ENCODE results near the gene CCSAP. TPM values are rescaled to one million over a fixed set of nuclear protein-coding genes. Genes with fewer than 3 reads are reported as not detected.

CCSAP gene
- total and polyA plus RNA-seq, 9 donors: 3.3 to 9.2 (median 6.4) TPM

DNA sequence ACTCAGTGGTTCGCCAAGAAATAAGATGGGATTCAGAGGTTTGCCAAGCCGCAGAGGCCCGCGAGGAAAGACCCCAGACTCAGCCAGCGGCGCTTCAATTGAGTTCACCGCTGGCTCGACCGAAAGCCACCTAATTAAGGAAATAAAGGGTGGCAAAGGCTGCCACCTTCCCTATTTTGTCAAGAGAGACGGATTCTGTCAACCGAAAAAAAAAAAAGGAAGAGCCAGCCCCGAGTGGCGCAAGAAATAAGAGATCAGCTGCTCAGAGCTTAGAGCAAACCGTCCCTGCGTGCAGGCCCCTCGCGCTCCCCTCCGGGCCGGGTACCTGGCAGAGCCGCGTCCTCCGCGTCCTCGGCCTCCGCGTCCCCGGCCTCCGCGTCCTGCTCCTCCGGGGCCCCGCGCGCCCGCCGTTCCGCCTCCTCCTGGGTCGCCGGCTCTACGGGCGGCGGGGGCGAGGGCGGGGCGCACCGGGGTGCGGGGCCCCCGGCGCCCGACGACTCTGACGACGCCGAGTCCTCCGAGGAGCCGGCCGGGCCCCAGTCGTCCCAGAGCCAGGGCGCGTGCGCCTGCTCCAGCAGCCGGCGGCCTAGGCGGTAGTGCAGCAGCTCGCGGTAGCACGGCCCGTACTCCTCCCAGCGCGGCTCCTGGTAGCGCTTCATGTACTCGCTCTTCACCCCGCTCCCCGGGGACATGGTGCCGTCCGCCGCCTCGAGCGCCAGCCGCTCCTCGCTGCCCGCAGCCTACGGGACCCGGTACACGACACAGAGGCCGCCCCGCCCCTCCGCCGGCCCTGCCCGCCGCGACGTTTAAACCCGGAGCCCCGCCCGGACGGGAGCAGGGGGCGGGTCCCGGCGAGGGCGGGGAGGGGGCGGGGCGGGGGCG is 832 bp downstream of the CCSAP start:
- Histone ChIP-seq H3K36me3 (no peaks in the 10 kb centered on the region), H3K27me3 (no peaks in the 10 kb centered on the region), H3K27ac (peak overlapping the region; percentile 80 to 96), H3K4me3 (peak overlapping the region; percentile 98), H3K9me3 (no peaks in the 10 kb centered on the region), H3K4me1 (ENCODE audit: insufficient read depth) (peaks cover 2% of the 10 kb centered on the region)
- WGBS, 3 donors: 1 to 2% (median 1%) methylated on average over 36 to 103 of the region's 103 CpGs
- intact Hi-C loops (cut with DNase I): loop anchor here in 2 of 4 donors (5.0 to 10.0 kb wide), 2 partner anchors 67 to 110 kb away; partner anchors contain the start of gene RAB4A (in 1 of the 2)
- no peak for TF ChIP-seq EP300 (IDR thresholded peaks at IDR 0.05)
- no peak for TF ChIP-seq POLR2A (IDR thresholded peaks at IDR 0.05)
- TF ChIP-seq, protein P1, sequence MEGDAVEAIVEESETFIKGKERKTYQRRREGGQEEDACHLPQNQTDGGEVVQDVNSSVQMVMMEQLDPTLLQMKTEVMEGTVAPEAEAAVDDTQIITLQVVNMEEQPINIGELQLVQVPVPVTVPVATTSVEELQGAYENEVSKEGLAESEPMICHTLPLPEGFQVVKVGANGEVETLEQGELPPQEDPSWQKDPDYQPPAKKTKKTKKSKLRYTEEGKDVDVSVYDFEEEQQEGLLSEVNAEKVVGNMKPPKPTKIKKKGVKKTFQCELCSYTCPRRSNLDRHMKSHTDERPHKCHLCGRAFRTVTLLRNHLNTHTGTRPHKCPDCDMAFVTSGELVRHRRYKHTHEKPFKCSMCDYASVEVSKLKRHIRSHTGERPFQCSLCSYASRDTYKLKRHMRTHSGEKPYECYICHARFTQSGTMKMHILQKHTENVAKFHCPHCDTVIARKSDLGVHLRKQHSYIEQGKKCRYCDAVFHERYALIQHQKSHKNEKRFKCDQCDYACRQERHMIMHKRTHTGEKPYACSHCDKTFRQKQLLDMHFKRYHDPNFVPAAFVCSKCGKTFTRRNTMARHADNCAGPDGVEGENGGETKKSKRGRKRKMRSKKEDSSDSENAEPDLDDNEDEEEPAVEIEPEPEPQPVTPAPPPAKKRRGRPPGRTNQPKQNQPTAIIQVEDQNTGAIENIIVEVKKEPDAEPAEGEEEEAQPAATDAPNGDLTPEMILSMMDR (IDR thresholded peaks at IDR 0.05): no peak
- peak; percentile 77 to 86 (median 84) for DNase-seq

DNA sequence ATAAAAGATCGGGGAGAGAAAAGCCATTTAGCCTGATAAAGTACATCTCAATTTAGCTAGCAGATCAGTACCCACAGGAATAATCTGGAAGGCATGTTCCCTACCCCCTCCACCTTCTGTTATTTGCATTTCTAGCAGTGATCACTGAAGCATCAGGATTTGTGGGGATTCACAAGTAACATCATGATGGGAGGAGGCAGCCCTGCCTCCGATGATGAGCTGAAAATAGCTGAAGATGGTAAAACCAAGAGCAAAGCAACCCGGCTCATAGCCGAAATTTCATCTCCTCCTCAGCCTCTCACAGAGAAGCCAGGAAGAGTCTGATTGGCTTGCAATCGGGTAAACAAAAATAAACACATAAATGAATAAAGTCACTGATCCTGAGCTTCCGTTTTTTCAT is 2.4 kb downstream of the CCSAP start:
- H3K4me1 ChIP-seq (ENCODE audit: insufficient read depth): peaks cover 2% of the 10 kb centered on the region
- H3K27me3 ChIP-seq: no peaks in the 10 kb centered on the region
- H3K9me3 ChIP-seq: no peaks in the 10 kb centered on the region
- intact Hi-C loops (cut with DNase I): loop anchor here in 2 of 4 donors (5.0 to 10.0 kb wide), 2 partner anchors 66 to 112 kb away; partner anchors contain the start of gene RAB4A (in 1 of the 2)
- WGBS, 3 donors: 87 to 94% (median 90%) methylated on average over 6 of the region's 6 CpGs
- H3K27ac ChIP-seq: no peak overlapping the region
- H3K36me3 ChIP-seq: no peaks in the 10 kb centered on the region
- no peak overlapping the region for H3K4me3 ChIP-seq
- TF ChIP-seq POLR2A (IDR thresholded peaks at IDR 0.05) (no peak), EP300 (IDR thresholded peaks at IDR 0.05) (no peak)
- TF ChIP-seq, protein P1 (IDR thresholded peaks at IDR 0.05): no peak
- no peak for DNase-seq

- TF ChIP-seq EP300 (IDR thresholded peaks at IDR 0.05): no peak
- no peak for TF ChIP-seq POLR2A (IDR thresholded peaks at IDR 0.05)
- TF ChIP-seq, protein P1 (IDR thresholded peaks at IDR 0.05): no peak
- Histone ChIP-seq H3K4me1 (ENCODE audit: insufficient read depth) (peaks cover 2% of the 10 kb centered on the region), H3K27me3 (no peaks in the 10 kb centered on the region), H3K9me3 (no peaks in the 10 kb centered on the region), H3K36me3 (no peaks in the 10 kb centered on the region), H3K27ac (no peak overlapping the region), H3K4me3 (no peak overlapping the region)
- DNase-seq: no peak
- WGBS, 3 donors: 97 to 98% (median 97%) methylated on average over 3 of the region's 3 CpGs
- intact Hi-C loops (cut with DNase I): no loop called here
Measured at GRCh38 chr1:229339520-229339919, 3.3 kb downstream of the CCSAP start.

DNA sequence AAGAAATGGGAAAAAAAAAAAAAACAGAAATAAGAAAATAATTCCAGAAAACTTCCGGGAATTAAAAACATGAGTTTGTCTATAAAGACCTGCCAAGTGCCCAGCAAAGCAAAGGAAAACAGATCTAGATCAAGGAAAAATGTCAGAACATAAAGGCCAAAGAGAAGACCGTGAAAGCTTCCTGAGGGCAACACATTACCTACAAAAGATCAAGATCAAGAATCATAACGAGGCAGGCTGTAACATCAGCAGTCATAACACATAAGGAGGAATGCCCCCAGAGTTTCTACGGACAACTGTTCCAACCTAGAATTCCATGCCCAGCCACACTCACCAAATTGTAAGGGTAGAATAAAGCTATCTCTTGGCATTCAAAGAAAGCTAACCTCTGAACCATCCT is 3.8 kb downstream of the CCSAP start:
- H3K27me3 ChIP-seq: no peaks in the 10 kb centered on the region
- no peak overlapping the region for H3K27ac ChIP-seq
- TF ChIP-seq, protein P1 (IDR thresholded peaks at IDR 0.05): no peak
- TF ChIP-seq POLR2A (IDR thresholded peaks at IDR 0.05) (no peak), EP300 (IDR thresholded peaks at IDR 0.05) (no peak)
- H3K4me3 ChIP-seq: no peak overlapping the region
- WGBS, 3 donors: 74 to 79% (median 76%) methylated on average over 4 of the region's 4 CpGs
- peaks cover 2% of the 10 kb centered on the region for H3K4me1 ChIP-seq (ENCODE audit: insufficient read depth)
- no peaks in the 10 kb centered on the region for H3K36me3 ChIP-seq
- DNase-seq: no peak
- no peaks in the 10 kb centered on the region for H3K9me3 ChIP-seq
- intact Hi-C loops (cut with DNase I): no loop called here
